GM12892 (cell line): ENCODE measurements around the gene KIRREL3.

Source experiments
- DNase-seq: peaks from one replicate; pipeline ENCODE4 v3.0.0; 2011; ENCODE audit not compliant: insufficient read length
- FAIRE-seq: peaks from 2 replicates; lab custom pipeline; 2011; peaks lifted over from hg19 to GRCh38; lab: Jason Lieb, UNC
- POLR2A ChIP-seq: IDR thresholded peaks from 2 replicates; pipeline ENCODE4 v1.6.1; 2011; ENCODE audit warnings: low read depth, low read length, control low read depth
- POLR2AphosphoS5 ChIP-seq: IDR thresholded peaks from 2 replicates; pipeline ENCODE4 v1.6.1; 2011; ENCODE audit warnings: low read depth, low read length, control low read depth
- TAF1 ChIP-seq: IDR thresholded peaks from 2 replicates; pipeline ENCODE4 v1.6.1; 2011; ENCODE audit warnings: low read depth, mild to moderate bottlenecking, control low read depth, low read length, borderline replicate concordance

The KIRREL3 gene

GRCh38 chr11:126512741-126513715 is 487.5 kb downstream of the KIRREL3 start:
- DNase-seq (no peak), FAIRE-seq (no peak)
- TF ChIP-seq POLR2AphosphoS5 (no peak), TAF1 (no peak), POLR2A (no peak)

GRCh38 chr11:126512251-126512650 is 488.3 kb downstream of the KIRREL3 start:
- no peak for FAIRE-seq
- no peak for DNase-seq
- TF ChIP-seq POLR2AphosphoS5 (no peak), TAF1 (no peak), POLR2A (no peak)

GRCh38 chr11:126511475-126512115 is 489.0 kb downstream of the KIRREL3 start:
- no peak for FAIRE-seq
- TF ChIP-seq TAF1 (no peak), POLR2AphosphoS5 (no peak), POLR2A (no peak)
- DNase-seq, result no peak

- FAIRE-seq (no peak), DNase-seq (no peak)
- TF ChIP-seq POLR2AphosphoS5 (no peak), TAF1 (no peak)
These were observed 489.8 kb downstream of the KIRREL3 start for GRCh38 chr11:126510621-126511370.

GRCh38 chr11:126507646-126508045 is 492.9 kb downstream of the KIRREL3 start:
- FAIRE-seq (no peak), DNase-seq (no peak)
- TF ChIP-seq POLR2AphosphoS5 (no peak), TAF1 (no peak), POLR2A (no peak)

GRCh38 chr11:126506789-126507188 is 493.8 kb downstream of the KIRREL3 start:
- TF ChIP-seq POLR2AphosphoS5, result no peak
- TF ChIP-seq POLR2A, result no peak
- no peak for TF ChIP-seq TAF1
- FAIRE-seq (no peak), DNase-seq (no peak)

- no peak for FAIRE-seq
These were observed 497.6 kb downstream of the KIRREL3 start for GRCh38 chr11:126502982-126503381.

GRCh38 chr11:126502159-126502558 is 498.4 kb downstream of the KIRREL3 start:
- no peak for FAIRE-seq
- TF ChIP-seq POLR2AphosphoS5, result no peak
- no peak for TF ChIP-seq TAF1
- no peak for TF ChIP-seq POLR2A
- no peak for DNase-seq

More at GRCh38 chr11:126502982-126503381, 497.6 kb downstream of the KIRREL3 start:
- DNase-seq, result no peak
- TF ChIP-seq POLR2AphosphoS5 (no peak), POLR2A (no peak)

GRCh38 chr11:126501641-126502040 is 498.9 kb downstream of the KIRREL3 start:
- FAIRE-seq, result no peak
- no peak for DNase-seq
- no peak for TF ChIP-seq TAF1
- no peak for TF ChIP-seq POLR2AphosphoS5
- TF ChIP-seq POLR2A, result no peak

GRCh38 chr11:126500981-126501380 is 499.6 kb downstream of the KIRREL3 start:
- DNase-seq (no peak), FAIRE-seq (no peak)
- no peak for TF ChIP-seq TAF1
- TF ChIP-seq POLR2A, result no peak
- TF ChIP-seq POLR2AphosphoS5, result no peak
